H1 (cell line): Measurements from ENCODE around the gene AHNAK2. TPM values are rescaled to one million over a fixed set of nuclear protein-coding genes. Genes with fewer than 3 reads are reported as not detected.
"Not testable (repeated sequence)": the region's sequence is repeated elsewhere in the genome, so short reads cannot be mapped to it uniquely, and the experiment has no call there.

Source experiments
- CTCF ChIA-PET: fragments of 300-600 bp; sonication (Branson Sonifier 250); formaldehyde crosslinking; loops from one replicate; lab custom pipeline; 2021; ENCODE audit not compliant: partially characterized antibody; lab: Charles Lee
- POLR2A ChIA-PET: fragments of 300-600 bp; sonication (Branson Sonifier 250); formaldehyde crosslinking; loops from one replicate; lab custom pipeline; 2021; ENCODE audit warnings: inconsistent platforms; ENCODE audit not compliant: partially characterized antibody; lab: Charles Lee
- DNase-seq, 2 experiments: peaks; one replicate each; pipeline versions ENCODE4 v3.0.0 to v3.0.0-alpha.2; 2010 to 2022; ENCODE audit warnings: low spot score in 2 of 2, low read depth in 1 of 2, mixed read lengths in 1 of 2
- FAIRE-seq: peaks from 2 replicates; lab custom pipeline; 2011; peaks lifted over from hg19 to GRCh38; lab: Jason Lieb, UNC
- H2AFZ ChIP-seq: 2 replicates; pipeline ENCODE4 v1.8.1; 2012; ENCODE audit warnings: low read length, inconsistent platforms
- H2AK5ac ChIP-seq: 2 replicates; pipeline ENCODE4 v1.6.1; 2013; ENCODE audit warnings: low read depth, low read length
- H2BK120ac ChIP-seq: replicated peaks from 2 replicates; pipeline ENCODE3; 2013; ENCODE audit warnings: low read depth, low read length, inconsistent platforms
- H2BK12ac ChIP-seq: 2 replicates; pipeline ENCODE4 v1.6.1; 2013; ENCODE audit warnings: low read depth, low read length
- H2BK15ac ChIP-seq: 2 replicates; pipeline ENCODE4 v1.6.1; 2013; ENCODE audit warnings: low read length
- H2BK20ac ChIP-seq: 2 replicates; pipeline ENCODE4 v1.6.1; 2013; ENCODE audit warnings: low read length
- H2BK5ac ChIP-seq: 2 replicates; pipeline ENCODE4 v1.6.1; 2013; ENCODE audit warnings: low read depth, low read length
- H3K14ac ChIP-seq: 2 replicates; pipeline ENCODE4 v1.6.1; 2013; ENCODE audit warnings: inconsistent platforms; ENCODE audit not compliant: insufficient read length
- H3K18ac ChIP-seq: 2 replicates; pipeline ENCODE4 v1.6.1; 2013; ENCODE audit warnings: low read length; ENCODE audit errors: extremely low read depth
- H3K23ac ChIP-seq: 2 replicates; pipeline ENCODE4 v1.6.1; 2013; ENCODE audit warnings: inconsistent platforms; ENCODE audit not compliant: insufficient read length
- H3K23me2 ChIP-seq: 2 replicates; pipeline ENCODE4 v1.6.1; 2013; ENCODE audit warnings: low read depth, low read length
- H3K27ac ChIP-seq: 2 replicates; pipeline ENCODE4 v1.6.1; 2011; ENCODE audit warnings: low read depth, low read length, inconsistent platforms
- H3K27me3 ChIP-seq, 4 experiments: replicated peaks in 1 of 4; 1 replicate in 1 of 4; 2 replicates in 3 of 4; pipeline versions ENCODE4 v1.6.1 to v1.8.1; 2011 to 2013; ENCODE audit warnings: low read length in 3 of 4, mild to moderate bottlenecking in 3 of 4, inconsistent platforms in 2 of 4, mixed read lengths in 2 of 4, moderate library complexity in 1 of 4; ENCODE audit not compliant: control insufficient read depth in 3 of 4, insufficient read depth in 3 of 4; ENCODE audit errors: extremely low read depth in 1 of 4
- H3K36me3 ChIP-seq, 4 experiments: 2 replicates each; pipeline versions ENCODE4 v1.6.1 to v1.8.1; 2011 to 2013; ENCODE audit warnings: mild to moderate bottlenecking in 4 of 4, low read length in 3 of 4, moderate library complexity in 2 of 4, control low read depth in 1 of 4, inconsistent platforms in 1 of 4; ENCODE audit not compliant: insufficient read depth in 4 of 4, control insufficient read depth in 2 of 4
- H3K4ac ChIP-seq: replicated peaks from 2 replicates; pipeline ENCODE3; 2013; ENCODE audit warnings: low read length, low read depth, mixed read lengths, inconsistent platforms; ENCODE audit not compliant: insufficient read length
- H3K4me1 ChIP-seq, 4 experiments: replicated peaks in 1 of 4; 1 replicate in 1 of 4; 2 replicates in 3 of 4; pipeline versions ENCODE4 v1.6.1 to v1.8.1; 2011 to 2013; ENCODE audit warnings: low read length in 3 of 4, inconsistent platforms in 2 of 4, mixed read lengths in 1 of 4; ENCODE audit not compliant: insufficient read depth in 4 of 4, control insufficient read depth in 3 of 4
- H3K4me2 ChIP-seq, 2 experiments: 2 replicates each; pipeline versions ENCODE4 v1.6.1 to v1.8.1; 2011 to 2013; ENCODE audit warnings: low read depth in 2 of 2, low read length in 2 of 2, control low read depth in 1 of 2, inconsistent platforms in 1 of 2, mild to moderate bottlenecking in 1 of 2; ENCODE audit not compliant: insufficient read depth in 1 of 2
- H3K4me3 ChIP-seq, 4 experiments: fragments of 200-600, 300-600 bp in 1 of 4; sonication (generic), shearing (Covaris generic), sonication (Bioruptor Twin) in 1 of 4; 2 replicates each; pipeline versions ENCODE4 v1.5.1 to v1.8.1; 2011 to 2016; ENCODE audit warnings: low read length in 4 of 4, low read depth in 3 of 4, control low read depth in 2 of 4, inconsistent platforms in 2 of 4, mild to moderate bottlenecking in 2 of 4, mixed read lengths in 1 of 4, moderate library complexity in 1 of 4; ENCODE audit not compliant: insufficient read depth in 2 of 4; ENCODE audit errors: extremely low read depth in 1 of 4
- H3K56ac ChIP-seq: replicated peaks from 2 replicates; pipeline ENCODE3; 2013; ENCODE audit warnings: low read depth, mild to moderate bottlenecking, mixed read lengths, low read length, inconsistent platforms; ENCODE audit not compliant: insufficient read length
- H3K79me1 ChIP-seq: 2 replicates; pipeline ENCODE4 v1.6.1; 2013; ENCODE audit warnings: low read depth, low read length, control low read depth
- H3K79me2 ChIP-seq, 2 experiments: 2 replicates each; pipeline versions ENCODE4 v1.6.1 to v1.8.1; 2012 to 2013; ENCODE audit warnings: low read length in 2 of 2, mild to moderate bottlenecking in 2 of 2, inconsistent platforms in 1 of 2; ENCODE audit not compliant: insufficient read depth in 2 of 2, control insufficient read depth in 1 of 2
- H3K9ac ChIP-seq, 4 experiments: replicated peaks in 1 of 4; 1 replicate in 1 of 4; 2 replicates in 3 of 4; pipeline versions ENCODE4 v1.6.1 to v1.8.1; 2011 to 2013; ENCODE audit warnings: low read depth in 3 of 4, low read length in 3 of 4, control low read depth in 2 of 4, mild to moderate bottlenecking in 2 of 4, moderate library complexity in 2 of 4, inconsistent platforms in 1 of 4; ENCODE audit errors: extremely low read depth in 1 of 4
- H3K9me3 ChIP-seq, 2 experiments: 2 replicates each; pipeline versions ENCODE4 v1.6.1 to v1.8.1; 2012 to 2013; ENCODE audit warnings: mild to moderate bottlenecking in 2 of 2, moderate library complexity in 2 of 2, control low read depth in 1 of 2, inconsistent platforms in 1 of 2, low read depth in 1 of 2, low read length in 1 of 2, mixed read lengths in 1 of 2; ENCODE audit not compliant: insufficient read depth in 2 of 2
- H4K20me1 ChIP-seq, 2 experiments: replicated peaks in 1 of 2; 2 replicates each; pipeline versions ENCODE3 to v1.8.1; 2011 to 2013; ENCODE audit warnings: inconsistent platforms in 2 of 2, low read length in 2 of 2, mild to moderate bottlenecking in 1 of 2; ENCODE audit not compliant: insufficient read depth in 2 of 2, control insufficient read depth in 1 of 2
- H4K5ac ChIP-seq: 2 replicates; pipeline ENCODE4 v1.6.1; 2013; ENCODE audit warnings: low read length, low read depth, mixed read lengths, inconsistent platforms; ENCODE audit not compliant: insufficient read length
- H4K8ac ChIP-seq: 2 replicates; pipeline ENCODE4 v1.8.0; 2013; ENCODE audit warnings: mild to moderate bottlenecking, moderate library complexity, low read length, inconsistent platforms; ENCODE audit not compliant: insufficient read depth; ENCODE audit errors: extremely low read depth
- H4K91ac ChIP-seq: replicated peaks from 2 replicates; pipeline ENCODE3; 2013; ENCODE audit warnings: low read length, mixed read lengths, inconsistent platforms; ENCODE audit not compliant: insufficient read length
- WGBS, 2 experiments: shearing (Covaris generic) in 1 of 2; methylation state at CpG; one replicate each; pipeline versions ENCODE4 v1.1.6 to v1.1.7; 2013 to 2015; ENCODE audit warnings: low lambda C conversion rate in 2 of 2, mixed read lengths in 2 of 2, inconsistent platforms in 1 of 2, low coverage in 1 of 2, missing lambda C conversion rate in 1 of 2; ENCODE audit not compliant: insufficient replicate concordance in 2 of 2, insufficient coverage in 1 of 2, insufficient read length in 1 of 2; ENCODE audit errors: extremely low coverage in 1 of 2, missing lambda C conversion rate in 1 of 2; 5-methylcytosine and 5-hydroxymethylcytosine counted together
- polyA plus RNA-seq, 7 experiments: library from polyadenylated mRNA; depleted of rRNA in 3 of 7; stranded (reverse) in 5 of 7; unstranded in 2 of 7; fragments of >200 nt in 5 of 7; fragments of 200-250 nt in 2 of 7; gene quantifications; 1 replicate in 5 of 7; 2 replicates in 1 of 7; 4 replicates in 1 of 7; pipeline versions ENCODE4 v1.2.1 to v1.2.3, GENCODE V29; 2011 to 2013; ENCODE audit warnings: missing spikeins in 2 of 7, mixed read lengths in 2 of 7
- total RNA-seq: library from RNA; stranded (reverse); fragmentation: NEBNext Ultra II Directional; extraction: Animal tissue kit (Norgen Biotek cat#: 25700); gene quantifications from 2 replicates; pipeline ENCODE4 v1.2.1, GENCODE V29; 2021

AHNAK2 gene
- total and polyA plus RNA-seq, 2 of the 8 experiments (the other 6 are each of a cell fraction or from before 2014, with no cell fraction given): 0.95 to 2.0 TPM

DNA sequence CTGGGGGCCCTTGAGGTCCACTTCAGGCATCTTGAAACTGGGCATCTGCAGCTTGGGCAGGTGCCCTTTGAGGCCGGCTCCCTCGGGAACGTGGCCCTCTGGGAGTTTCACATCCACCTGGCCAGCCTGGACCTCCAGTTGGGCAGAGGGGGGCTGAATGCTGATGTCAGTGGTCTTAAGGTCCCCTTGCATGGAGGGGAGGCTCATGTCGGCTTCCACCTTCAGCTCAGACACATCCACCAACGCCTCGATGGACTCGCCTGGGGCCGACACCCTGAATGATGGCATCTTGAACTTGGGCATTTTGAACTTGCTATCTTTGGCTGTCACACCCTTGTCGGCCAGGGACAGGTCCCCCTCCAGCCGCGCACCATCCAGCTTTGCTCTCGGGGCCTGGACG, 31.0 kb downstream of the AHNAK2 start:
- not testable (repeated sequence) for H3K23me2 ChIP-seq, H3K4ac ChIP-seq, FAIRE-seq, H2BK15ac ChIP-seq, H2AFZ ChIP-seq, H3K36me3 ChIP-seq, H2AK5ac ChIP-seq, H3K23ac ChIP-seq, H2BK5ac ChIP-seq, H3K79me2 ChIP-seq, H4K20me1 ChIP-seq, H4K91ac ChIP-seq, H3K9ac ChIP-seq, H3K4me1 ChIP-seq, H3K14ac ChIP-seq, H2BK20ac ChIP-seq, H3K18ac ChIP-seq, H3K4me3 ChIP-seq, H2BK120ac ChIP-seq, H4K8ac ChIP-seq, H3K27ac ChIP-seq, H3K27me3 ChIP-seq, DNase-seq, H2BK12ac ChIP-seq, H3K56ac ChIP-seq, H3K79me1 ChIP-seq, H3K4me2 ChIP-seq, H4K5ac ChIP-seq
- H3K9me3 ChIP-seq: peaks cover 0 to 74% of the 10 kb centered on the region in 2 experiments; a peak in 1 of 4 replicates
- POLR2A ChIA-PET: interaction anchor here (0.6 to 1.2 kb wide), 2 partner anchors 8 to 183 kb away, joined by 3 read pairs; no protein-coding TSS in a partner anchor
- CTCF ChIA-PET: interaction anchor here (1.7 kb wide), 1 partner anchor 9 kb away, joined by 4 read pairs; no protein-coding TSS in a partner anchor
- 92% methylated on average over 6 of the region's 13 CpGs; no CpG with 5 or more reads in 1 of the 2 experiments for WGBS, 2 experiments
